ENCODE data around the gene CCDC126. TPM values are rescaled to one million over a fixed set of nuclear protein-coding genes. Genes with fewer than 3 reads are reported as not detected.

Gene CCDC126
- total and polyA plus RNA-seq, 2 of the 8 experiments (the other 6 are each of a cell fraction or from before 2014, with no cell fraction given), result 1.4 to 5.3 TPM

- TF ChIP-seq RXRA (IDR thresholded peaks at IDR 0.05; ENCODE audit: insufficient read depth, low read depth, low read length), result no peak
- no peak for TF ChIP-seq CBX8 (IDR thresholded peaks at IDR 0.05; ENCODE audit: borderline replicate concordance, low read depth, low read length)
- TF ChIP-seq ASH2L (IDR thresholded peaks at IDR 0.05; ENCODE audit: low read length), result no peak
- no peak for TF ChIP-seq TBP (IDR thresholded peaks at IDR 0.05; ENCODE audit: low read depth, low read length)
- no peak for TF ChIP-seq ATF2 (IDR thresholded peaks at IDR 0.05; ENCODE audit: low read length)
Observed at GRCh38 chr7:23619141-23619540, 22.0 kb downstream of the CCDC126 start (continued).
